Measurements from ENCODE around the gene VPS36.
"Not testable (repeated sequence)": the region's sequence is repeated elsewhere in the genome, so short reads cannot be mapped to it uniquely, and the experiment has no call there.

Gene VPS36

GRCh38 chr13:52374389-52374788 lies 76.0 kb downstream of the VPS36 start:
- no peak for DNase-seq

- DNase-seq, result not testable (repeated sequence)
Measured at GRCh38 chr13:52373277-52373676, 77.2 kb downstream of the VPS36 start.

GRCh38 chr13:52371736-52372247 lies 78.6 kb downstream of the VPS36 start:
- DNase-seq, result no peak

GRCh38 chr13:52366291-52366690 lies 84.1 kb downstream of the VPS36 start:
- no peak for DNase-seq

Data from midbrain (tissue), 1 donor.